ENCODE measurements around the gene KCNC1.

KCNC1 gene

GRCh38 chr11:17734418-17734911 is at the start of gene KCNC1:
Gene KCNC1, plus strand, starts transcription at chr11:17734781. Its CDS starts 1,222 bp downstream, at chr11:17736003.
- DNase-seq: no peak

GRCh38 chr11:17686231-17686980 is 48.2 kb upstream of the KCNC1 start:
- DNase-seq: no peak

- DNase-seq: no peak
Observed at GRCh38 chr11:17687946-17688670, 46.5 kb upstream of the KCNC1 start.

- DNase-seq: no peak
Observed at GRCh38 chr11:17691550-17691949, 43.0 kb upstream of the KCNC1 start.

- no peak for DNase-seq
Observed at GRCh38 chr11:17691976-17692375, 42.6 kb upstream of the KCNC1 start.

- DNase-seq: no peak
Observed at GRCh38 chr11:17692931-17693330, 41.6 kb upstream of the KCNC1 start.

- no peak for DNase-seq
Observed at GRCh38 chr11:17693531-17693930, 41.0 kb upstream of the KCNC1 start.

- DNase-seq: no peak
Observed at GRCh38 chr11:17694494-17695110, 40.0 kb upstream of the KCNC1 start.

- DNase-seq: no peak
Observed at GRCh38 chr11:17695454-17696441, 38.8 kb upstream of the KCNC1 start.

GRCh38 chr11:17696741-17697140 is 37.8 kb upstream of the KCNC1 start:
- no peak for DNase-seq

GRCh38 chr11:17697175-17697949 is 37.2 kb upstream of the KCNC1 start:
- no peak for DNase-seq

GRCh38 chr11:17699147-17700114 is 35.1 kb upstream of the KCNC1 start:
- no peak for DNase-seq

- DNase-seq: no peak
Observed at GRCh38 chr11:17700991-17701390, 33.6 kb upstream of the KCNC1 start.

- no peak for DNase-seq
Observed at GRCh38 chr11:17702876-17703275, 31.7 kb upstream of the KCNC1 start.

GRCh38 chr11:17703951-17704350 is 30.6 kb upstream of the KCNC1 start:
- no peak for DNase-seq

- no peak for DNase-seq
Observed at GRCh38 chr11:17707830-17708229, 26.8 kb upstream of the KCNC1 start.

GRCh38 chr11:17711836-17712235 is 22.7 kb upstream of the KCNC1 start:
- no peak for DNase-seq

- no peak for DNase-seq
Observed at GRCh38 chr11:17713851-17714250, 20.7 kb upstream of the KCNC1 start.

- DNase-seq: no peak
Observed at GRCh38 chr11:17714356-17714854, 20.2 kb upstream of the KCNC1 start.

- no peak for DNase-seq
Observed at GRCh38 chr11:17714870-17715269, 19.7 kb upstream of the KCNC1 start.
